HG02642 (cell line): ENCODE measurements around the gene BLOC1S1.

Experiments
- ATAC-seq: cut with Tn5 transposase; IDR thresholded peaks from one replicate; pipeline ENCODE4 v1.9.1; 2021; ENCODE audit warnings: mild to moderate bottlenecking; ENCODE audit not compliant: unreplicated experiment, poor library complexity

Gene BLOC1S1

DNA sequence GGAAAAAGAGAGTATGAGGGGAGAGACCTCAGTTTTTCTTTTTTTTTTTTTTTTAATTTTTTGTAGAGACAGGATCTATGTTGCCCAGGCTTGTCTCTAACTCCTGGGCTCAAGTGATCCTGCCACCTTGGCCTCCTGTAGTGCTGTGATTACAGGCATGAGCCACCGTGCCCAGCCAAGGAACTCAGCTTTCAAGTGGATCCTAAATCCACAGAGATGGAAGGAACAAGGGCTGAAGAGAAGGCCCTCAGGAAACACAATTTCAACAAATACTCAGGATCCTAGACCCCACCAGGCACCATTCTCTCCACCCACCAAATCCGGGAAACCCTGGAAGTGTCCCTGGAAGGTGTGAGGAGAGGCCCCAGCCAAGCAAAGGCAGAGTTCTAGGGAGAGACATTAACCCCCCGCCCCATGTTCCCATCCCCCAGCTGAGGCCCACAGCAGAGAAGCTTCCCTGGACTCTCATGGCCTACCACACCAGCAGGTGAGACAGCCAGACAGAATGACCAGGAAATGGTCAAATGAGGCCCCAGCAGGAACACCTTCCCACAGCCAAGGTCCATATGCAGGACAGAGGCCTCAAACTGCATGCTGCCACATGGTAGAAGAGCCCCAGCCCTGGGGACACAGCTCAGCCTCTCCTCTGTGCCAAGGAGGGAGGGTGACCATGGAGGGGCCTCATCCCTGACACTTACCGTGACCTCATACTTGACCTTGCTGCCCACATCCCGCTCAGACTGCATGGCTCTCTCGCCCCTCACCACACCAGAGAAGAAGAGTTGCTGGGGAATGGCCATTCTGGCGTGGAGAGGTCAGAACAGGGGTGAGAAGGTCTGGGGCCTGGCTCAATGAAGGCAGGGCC lies 22.3 kb upstream of the BLOC1S1 start:
- no peak for ATAC-seq

GRCh38 chr12:55694188-55694515 lies 21.7 kb upstream of the BLOC1S1 start:
- ATAC-seq, result no peak

- ATAC-seq, result no peak
Observed at GRCh38 chr12:55694651-55695050, 21.2 kb upstream of the BLOC1S1 start.

- no peak for ATAC-seq
Observed at GRCh38 chr12:55695349-55695748, 20.5 kb upstream of the BLOC1S1 start.

- no peak for ATAC-seq
Observed at GRCh38 chr12:55696141-55696540, 19.7 kb upstream of the BLOC1S1 start.

- ATAC-seq, result no peak
Observed at GRCh38 chr12:55696796-55697462, 18.9 kb upstream of the BLOC1S1 start.

- no peak for ATAC-seq
Observed at GRCh38 chr12:55697686-55698085, 18.2 kb upstream of the BLOC1S1 start.

DNA sequence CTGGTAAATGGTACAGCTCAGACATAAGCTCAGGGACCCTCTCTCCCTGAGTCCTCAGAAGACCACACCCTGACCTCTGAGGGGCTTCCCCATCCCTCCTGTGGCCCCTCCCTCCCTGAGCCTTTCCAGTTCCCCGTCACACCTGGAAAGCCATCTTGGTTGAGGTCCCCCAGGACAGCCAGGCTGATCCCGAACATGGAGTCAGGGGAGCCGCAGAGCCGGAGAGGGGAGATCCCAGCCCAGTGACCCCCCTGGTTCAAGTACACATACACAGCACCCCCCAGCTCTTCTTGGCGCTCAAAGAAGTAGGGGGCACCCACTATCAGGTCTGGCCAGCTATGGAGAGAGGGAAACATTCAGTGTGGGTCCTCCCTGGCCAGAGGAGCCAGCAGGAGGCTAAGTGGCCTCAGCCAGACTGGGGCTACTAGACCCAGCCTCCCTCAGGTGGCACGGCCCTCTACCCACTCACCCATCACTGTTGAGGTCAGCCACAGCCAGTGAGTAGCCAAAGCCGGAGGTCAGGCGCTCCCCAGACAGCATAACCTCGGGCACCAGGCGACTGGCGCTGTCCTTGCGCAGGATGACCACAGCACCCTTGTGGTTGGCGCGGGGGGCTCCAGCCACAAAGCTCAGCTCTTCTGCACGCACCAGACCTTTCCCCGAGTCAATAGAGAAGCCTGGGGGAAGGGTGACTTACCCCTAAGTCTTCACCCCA lies 17.4 kb upstream of the BLOC1S1 start:
- no peak for ATAC-seq

- no peak for ATAC-seq
Observed at GRCh38 chr12:55698965-55699364, 16.9 kb upstream of the BLOC1S1 start.

- no peak for ATAC-seq
Observed at GRCh38 chr12:55699471-55700055, 16.3 kb upstream of the BLOC1S1 start.

DNA sequence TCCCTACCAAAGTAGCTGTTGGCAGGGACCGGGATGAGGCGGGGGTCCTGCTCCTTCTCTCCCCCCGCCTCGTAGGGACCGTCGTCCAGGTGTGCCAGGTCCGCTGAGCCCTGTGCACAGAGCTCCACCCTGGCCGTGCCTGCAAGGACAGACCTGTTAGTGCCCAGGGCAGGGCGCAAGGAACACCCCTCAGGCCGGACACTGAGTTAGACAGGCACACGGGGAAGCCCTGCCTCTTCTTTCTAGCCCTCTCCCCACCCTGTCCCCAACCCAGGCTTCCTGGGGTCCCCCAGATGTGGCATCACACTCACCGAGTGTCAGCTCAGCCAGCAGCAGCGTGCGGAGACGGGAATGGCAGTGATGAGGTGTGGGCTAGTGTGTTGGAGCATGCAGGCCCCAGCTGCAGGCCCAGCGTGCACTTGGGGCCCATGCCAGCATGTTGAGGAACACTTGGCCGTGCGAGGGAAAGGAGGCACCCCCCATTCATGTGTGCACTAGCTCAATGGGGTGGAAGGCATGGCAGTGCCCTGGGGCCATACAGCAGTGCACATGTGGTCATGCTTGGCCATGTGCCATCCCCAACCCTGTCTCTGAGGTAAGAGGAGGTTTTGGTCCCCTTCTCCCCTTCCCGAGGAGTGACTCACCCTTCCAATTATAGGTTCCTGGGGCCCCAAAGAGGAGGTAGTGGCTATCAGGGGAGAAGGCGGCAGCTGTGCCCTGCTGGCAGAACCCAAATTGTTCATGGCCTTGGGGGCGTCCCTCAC lies 15.4 kb upstream of the BLOC1S1 start:
- no peak for ATAC-seq

DNA sequence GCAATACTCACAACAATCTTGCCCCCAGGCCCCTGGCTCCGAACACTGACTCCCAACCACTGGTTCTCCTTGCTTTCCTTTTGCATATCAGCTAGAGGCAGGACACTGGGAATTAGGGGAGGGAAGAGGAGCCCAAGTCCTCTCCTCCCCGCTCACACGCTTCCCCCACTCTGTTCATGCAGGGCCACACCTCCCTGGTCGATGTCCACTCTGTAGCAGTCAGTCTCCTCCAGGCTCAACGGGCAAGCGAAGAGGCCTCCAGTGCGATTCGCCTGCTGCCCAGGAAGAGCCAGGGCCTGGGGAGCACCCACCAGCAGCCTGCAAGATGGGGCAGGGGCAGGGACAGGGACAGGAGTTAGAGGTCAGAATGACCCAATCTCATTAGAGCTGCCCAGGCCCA lies 13.0 kb upstream of the BLOC1S1 start:
- no peak for ATAC-seq

DNA sequence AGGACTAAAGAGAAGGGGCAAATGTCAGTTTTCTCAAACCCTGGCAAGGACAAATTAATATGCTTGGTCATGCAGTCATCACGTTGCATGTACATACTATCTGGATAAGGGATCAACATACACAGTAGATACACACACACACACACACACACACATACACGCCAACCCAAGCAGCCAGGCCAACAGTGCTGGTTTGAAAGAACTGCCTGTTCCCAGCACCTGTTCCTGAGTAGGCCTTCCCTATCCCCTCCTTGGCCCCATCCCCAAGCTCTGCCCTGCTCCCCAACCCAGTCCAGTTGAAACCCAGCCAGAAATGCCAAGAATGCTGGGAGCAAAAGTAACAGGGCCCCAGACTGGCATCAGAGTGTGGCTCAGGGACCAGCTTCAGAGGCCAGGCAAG lies 12.6 kb upstream of the BLOC1S1 start:
- no peak for ATAC-seq

DNA sequence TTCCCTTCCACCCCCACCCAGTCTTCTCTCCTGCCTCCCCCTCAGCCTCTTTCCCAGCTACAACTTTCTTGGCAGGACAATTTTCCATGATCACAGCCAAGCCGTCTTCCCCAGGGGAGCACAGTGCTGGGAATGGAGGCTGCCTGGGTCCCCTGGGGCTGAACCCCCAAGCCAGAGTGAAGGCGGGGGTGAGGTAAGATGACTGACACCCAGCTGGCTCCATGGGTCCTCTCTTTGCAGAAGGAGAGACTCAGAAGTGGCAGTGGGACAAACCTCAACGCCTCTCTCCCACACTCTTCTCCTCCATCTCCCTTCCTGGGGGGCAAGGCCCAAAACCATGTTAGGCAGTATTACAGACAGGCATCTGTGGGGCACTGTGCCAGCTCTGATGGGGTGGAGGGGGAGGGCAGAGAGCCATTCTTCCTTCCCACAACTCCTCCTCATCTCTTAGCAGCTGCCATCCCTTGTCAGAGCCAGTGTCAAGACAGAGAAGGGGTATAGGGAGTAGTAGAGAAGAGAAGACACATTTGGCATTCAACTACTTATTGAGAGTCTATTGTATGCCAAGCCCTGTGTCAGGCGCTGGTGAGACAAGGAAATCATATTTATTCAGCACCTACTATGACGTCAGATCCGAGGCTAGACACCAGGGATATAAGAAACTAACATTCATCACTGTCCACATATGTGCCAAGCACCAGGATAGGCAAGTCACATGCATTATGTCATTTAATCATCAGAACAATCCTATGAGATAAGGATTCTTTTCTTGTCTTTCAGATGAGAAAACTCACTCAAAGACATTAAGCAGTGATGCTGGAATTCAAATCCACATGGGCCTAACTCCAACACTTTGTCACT lies 11.7 kb upstream of the BLOC1S1 start:
- no peak for ATAC-seq

DNA sequence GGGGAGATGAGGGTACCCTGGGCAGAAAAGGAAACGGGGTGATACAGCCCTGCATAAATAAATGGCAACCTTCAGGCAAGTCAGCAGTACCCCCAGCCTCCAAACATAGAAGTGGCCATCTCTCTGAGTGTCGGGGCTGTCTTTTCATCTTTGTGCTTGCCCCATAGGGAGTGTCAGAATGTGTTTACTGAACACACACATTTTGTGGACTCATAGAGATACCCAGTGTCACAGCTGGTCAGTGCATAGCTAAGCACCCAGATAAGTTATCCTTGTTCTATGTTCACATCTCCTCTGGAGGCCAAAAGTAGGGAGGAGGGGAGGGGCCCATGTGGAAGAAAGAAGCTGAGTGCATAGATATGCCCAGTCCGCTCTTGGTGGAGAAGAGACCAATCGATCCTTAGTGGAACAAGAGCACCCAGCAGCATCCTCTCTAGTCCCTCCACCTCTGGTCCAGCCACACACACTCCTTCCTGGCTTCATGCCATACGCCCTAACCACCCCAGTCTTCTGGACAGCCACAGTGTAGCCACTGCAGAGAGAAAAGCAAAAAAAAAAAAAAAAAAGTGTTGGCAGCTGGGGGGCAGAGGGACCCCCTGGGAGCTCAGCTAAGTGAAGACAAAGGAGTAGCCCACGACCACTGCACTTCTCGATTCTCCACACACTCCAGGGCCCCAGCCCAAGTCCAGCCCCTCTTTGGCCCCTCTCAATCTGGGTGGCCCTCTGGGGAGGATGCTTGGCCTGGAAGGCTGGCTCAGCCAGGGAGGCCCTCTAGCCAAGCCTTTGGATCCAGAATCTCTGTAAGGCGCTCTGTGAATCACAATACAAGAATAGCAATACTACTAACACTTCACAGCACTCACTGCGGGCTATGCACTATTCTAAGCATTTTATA lies 10.8 kb upstream of the BLOC1S1 start:
- no peak for ATAC-seq

GRCh38 chr12:55705782-55706402 lies 10.0 kb upstream of the BLOC1S1 start:
- ATAC-seq, result no peak

GRCh38 chr12:55706568-55707218 lies 9.2 kb upstream of the BLOC1S1 start:
- no peak for ATAC-seq
